GM23338 (cell line): ENCODE data around the gene TEX9. TPM values are rescaled to one million over a fixed set of nuclear protein-coding genes. Genes with fewer than 3 reads are reported as not detected.

Experiments used
- ATAC-seq: fragments of 200-7000 bp; cut with Tn5 transposase; 3 replicates; pipeline ENCODE4 v1.9.1; 2020
- DNase-seq: peaks from one replicate; pipeline ENCODE4 v3.0.0-alpha.2; 2015; ENCODE audit warnings: low spot score
- H2AFZ ChIP-seq: fragments of 200-600 bp; sonication (generic); 2 replicates; pipeline ENCODE4 v1.8.0; 2016; ENCODE audit warnings: antibody characterized with exemption, mild to moderate bottlenecking, moderate library complexity
- H3F3A ChIP-seq: fragments of 200-600 bp; sonication (generic); replicated peaks from 2 replicates; pipeline ENCODE4 v1.8.0; 2017; ENCODE audit warnings: antibody characterized with exemption, mixed run types, low read depth
- H3K27ac ChIP-seq: fragments of 200-600 bp; sonication (generic); 2 replicates; pipeline ENCODE4 v1.6.1; 2016; ENCODE audit warnings: low read depth
- H3K27me3 ChIP-seq: fragments of 200-600 bp; sonication (generic); 2 replicates; pipeline ENCODE4 v1.8.0; 2016; ENCODE audit warnings: mild to moderate bottlenecking, mixed run types, moderate library complexity; ENCODE audit not compliant: insufficient read depth
- H3K36me3 ChIP-seq: fragments of 200-600 bp; sonication (generic); 2 replicates; pipeline ENCODE4 v1.8.0; 2016; ENCODE audit warnings: mild to moderate bottlenecking; ENCODE audit not compliant: insufficient read depth
- H3K4me1 ChIP-seq: fragments of 200-600 bp; sonication (generic); 2 replicates; pipeline ENCODE4 v1.8.0; 2016; ENCODE audit warnings: mild to moderate bottlenecking, moderate library complexity; ENCODE audit not compliant: insufficient read depth
- H3K4me2 ChIP-seq: fragments of 200-600 bp; sonication (generic); 2 replicates; pipeline ENCODE4 v1.7.1; 2017; ENCODE audit warnings: mixed run types
- H3K4me3 ChIP-seq: fragments of 200-600 bp; sonication (generic); 2 replicates; pipeline ENCODE4 v1.6.1; 2016; ENCODE audit warnings: mixed run types
- H3K79me2 ChIP-seq: fragments of 200-600 bp; sonication (generic); replicated peaks from 2 replicates; pipeline ENCODE4 v1.8.0; 2017; ENCODE audit warnings: mild to moderate bottlenecking; ENCODE audit not compliant: insufficient read depth
- H3K9me2 ChIP-seq: fragments of 200-600 bp; sonication (generic); 2 replicates; pipeline ENCODE4 v1.8.0; 2017; ENCODE audit not compliant: insufficient read depth
- H4K20me1 ChIP-seq: fragments of 200-600 bp; sonication (generic); replicated peaks from 2 replicates; pipeline ENCODE4 v1.8.0; 2017; ENCODE audit warnings: mild to moderate bottlenecking; ENCODE audit not compliant: insufficient read depth
- H3K27ac Mint-ChIP-seq: 2 replicates; pipeline ENCODE4 v1.8.0; 2020; ENCODE audit warnings: inconsistent platforms, mild to moderate bottlenecking, moderate library complexity, mixed read lengths
- H3K27me3 Mint-ChIP-seq: 3 replicates; pipeline ENCODE4 v1.8.0; 2022; ENCODE audit warnings: low read depth, mild to moderate bottlenecking, moderate library complexity, mixed read lengths, inconsistent platforms; ENCODE audit not compliant: insufficient read depth, poor library complexity
- H3K36me3 Mint-ChIP-seq: 3 replicates; pipeline ENCODE4 v1.8.0; 2021; ENCODE audit warnings: low read depth, mild to moderate bottlenecking, inconsistent platforms, moderate library complexity, mixed read lengths
- H3K4me1 Mint-ChIP-seq: 3 replicates; pipeline ENCODE4 v1.8.0; 2020; ENCODE audit warnings: mild to moderate bottlenecking, inconsistent platforms, mixed read lengths
- H3K4me3 Mint-ChIP-seq: 3 replicates; pipeline ENCODE4 v1.8.0; 2021; ENCODE audit warnings: moderate library complexity, mild to moderate bottlenecking, inconsistent platforms, mixed read lengths
- H3K9me3 Mint-ChIP-seq: 3 replicates; pipeline ENCODE4 v1.8.0; 2020; ENCODE audit warnings: moderate library complexity, mild to moderate bottlenecking, inconsistent platforms, mixed read lengths
- CREB1 ChIP-seq: fragments of 250-450 bp; sonication (Bioruptor Pico); IDR thresholded peaks from 2 replicates; pipeline ENCODE4 v1.5.0; 2020; ENCODE audit warnings: low read depth, mild to moderate bottlenecking, moderate library complexity
- CTCF ChIP-seq, 2 experiments: fragments of 200-600 bp in 1 of 2; sonication (generic) in 1 of 2; conservative IDR thresholded peaks; 2 replicates each; pipeline versions ENCODE4 v1.5.1 to v1.6.1; 2016 to 2017; ENCODE audit warnings: antibody characterized with exemption in 2 of 2, low read depth in 2 of 2, mild to moderate bottlenecking in 2 of 2, moderate library complexity in 1 of 2
- ETS1 ChIP-seq: IDR thresholded peaks from 2 replicates; pipeline ENCODE4 v1.6.1; 2016; ENCODE audit warnings: antibody characterized with exemption
- EZH2 ChIP-seq: fragments of 200-600 bp; sonication (generic); IDR thresholded peaks from one replicate; pipeline ENCODE4 v1.8.0; 2017; ENCODE audit warnings: antibody characterized with exemption, mild to moderate bottlenecking, low read depth; ENCODE audit not compliant: unreplicated experiment
- JUNB ChIP-seq: IDR thresholded peaks from one replicate; pipeline ENCODE4 v1.6.1; 2016; ENCODE audit warnings: antibody characterized with exemption; ENCODE audit not compliant: unreplicated experiment
- NANOG ChIP-seq: IDR thresholded peaks from 2 replicates; pipeline ENCODE4 v1.6.1; 2016; ENCODE audit warnings: antibody characterized with exemption, borderline replicate concordance
- POLR2AphosphoS5 ChIP-seq: IDR thresholded peaks from 2 replicates; pipeline ENCODE4 v1.6.1; 2016; ENCODE audit warnings: antibody characterized with exemption, low read depth
- ZNF114 ChIP-seq: fragments of 250-450 bp; sonication (Bioruptor Pico); IDR thresholded peaks from 2 replicates; pipeline ENCODE4 v1.5.0; 2020; ENCODE audit warnings: mild to moderate bottlenecking, moderate library complexity
- ZNF331 ChIP-seq: fragments of 250-450 bp; sonication (Bioruptor Pico); IDR thresholded peaks from 2 replicates; pipeline ENCODE4 v1.5.0; 2020; ENCODE audit warnings: low read depth, mild to moderate bottlenecking, moderate library complexity
- ZNF462 ChIP-seq: fragments of 250-450 bp; sonication (Bioruptor Pico); IDR thresholded peaks from 2 replicates; pipeline ENCODE4 v1.5.0; 2020; ENCODE audit warnings: mild to moderate bottlenecking, moderate library complexity
- polyA plus RNA-seq: library from polyadenylated mRNA; unstranded; fragments of >200 nt; fragmentation: Nextera tagmentation; extraction: Ambion mirVana; gene quantifications from 2 replicates; pipeline ENCODE4 v1.2.1, GENCODE V29; 2016
- total RNA-seq: library from RNA; depleted of rRNA; stranded (reverse); fragments of >200 nt; shearing (Covaris generic); gene quantifications from 2 replicates; pipeline ENCODE4 v1.2.3, GENCODE V29; 2014

Gene TEX9
- total and polyA plus RNA-seq, 2 experiments from 2014 or later: 19.6 to 21.8 TPM

GRCh38 chr15:56460947-56461346, 95.7 kb downstream of the TEX9 start:
- Mint-ChIP-seq H3K27ac (no peak overlapping the region), H3K27me3 (peaks cover 4% of the 10 kb centered on the region), H3K36me3 (peaks cover 8% of the 10 kb centered on the region; the same call in 2 of the 3 replicates), H3K9me3 (no peaks in the 10 kb centered on the region), H3K4me3 (no peak overlapping the region), H3K4me1 (peaks cover 6% of the 10 kb centered on the region; the same call in 2 of the 3 replicates)
- Histone ChIP-seq H3K36me3 (no peaks in the 10 kb centered on the region), H3K79me2 (no peaks in the 10 kb centered on the region), H3K9me2 (no peaks in the 10 kb centered on the region), H3K4me3 (no peak overlapping the region), H3K4me1 (no peaks in the 10 kb centered on the region), H3K27ac (no peak overlapping the region), H2AFZ (no peak overlapping the region), H3F3A (no peaks in the 10 kb centered on the region), H3K4me2 (no peak overlapping the region), H3K27me3 (peaks cover 4% of the 10 kb centered on the region; the same call in 1 of the 2 replicates), H4K20me1 (no peaks in the 10 kb centered on the region)
- no peak for DNase-seq
- TF ChIP-seq JUNB: no peak
- TF ChIP-seq EZH2: no peak
- no peak for TF ChIP-seq CREB1 (CRISPR knock-in tag)
- TF ChIP-seq ETS1: no peak
- no peak for TF ChIP-seq NANOG
- TF ChIP-seq CTCF (conservative IDR thresholded peaks at IDR 0.05; ENCODE audit: low read depth in 2 of 2): no peak
- no peak for TF ChIP-seq ZNF114 (CRISPR knock-in tag)
- no peak for TF ChIP-seq POLR2AphosphoS5
- no peak for TF ChIP-seq ZNF331 (CRISPR knock-in tag)
- ATAC-seq: no peak

GRCh38 chr15:56464893-56465520, 99.8 kb downstream of the TEX9 start, which contains the start of gene MNS1:
Gene MNS1 (minus strand): TSS chr15:56465137. CDS start chr15:56464972, 165 bp downstream.
- Histone ChIP-seq H4K20me1 (no peaks in the 10 kb centered on the region), H3K4me1 (no peaks in the 10 kb centered on the region), H3K27me3 (peaks cover 9% of the 10 kb centered on the region; the same call in 1 of the 2 replicates), H3K4me2 (peak within 1 kb of the TSS; percentile 75), H3K36me3 (no peaks in the 10 kb centered on the region), H3K9me2 (no peaks in the 10 kb centered on the region), H3F3A (no peaks in the 10 kb centered on the region), H2AFZ (peak within 1 kb of the TSS; percentile 49; the same call in 1 of the 2 replicates), H3K27ac (no peak within 1 kb of the TSS), H3K4me3 (peak within 1 kb of the TSS; percentile 54), H3K79me2 (no peaks in the 10 kb centered on the region)
- peak; percentile 99 for ATAC-seq
- Mint-ChIP-seq H3K4me3 (peak within 1 kb of the TSS; percentile 87), H3K4me1 (peaks cover 6% of the 10 kb centered on the region; the same call in 2 of the 3 replicates), H3K27me3 (peaks cover 4% of the 10 kb centered on the region), H3K36me3 (no peaks in the 10 kb centered on the region), H3K27ac (peak within 1 kb of the TSS; percentile 86), H3K9me3 (no peaks in the 10 kb centered on the region)
- DNase-seq: peak; percentile 98
- peak; percentile 55 for TF ChIP-seq ETS1
- TF ChIP-seq ZNF462 (CRISPR knock-in tag): no peak
- peak; percentile 77 for TF ChIP-seq POLR2AphosphoS5
